Heart left ventricle (tissue), 13 donors: Measurements from ENCODE around the gene SLC35F3.

ENCODE experiments used
- POLR2A ChIP-seq, 2 donors: fragments of 450-650 bp; IDR thresholded peaks; one replicate each; pipeline ENCODE4 v1.6.1; 2017; ENCODE audit warnings: antibody characterized with exemption in 2 of 2, mild to moderate bottlenecking in 2 of 2, moderate library complexity in 2 of 2
- TF ChIP-seq, protein P1 (sequence below), 12 donors: fragments of 200-600 bp; sonication (generic) in 4 of 12; IDR thresholded peaks; one replicate each; pipeline versions ENCODE4 v1.5.0 to v1.8.0; 2018 to 2022; ENCODE audit warnings: antibody characterized with exemption in 12 of 12, mild to moderate bottlenecking in 5 of 12
- donor health status: ischemic (EF 13 %, LVEDD 7.1; RV severe dilation, severe dysfunction).
- donor health status: DM: no; HTN: yes; CAD: no.
- donor health status: DM: no; HTN: no; CAD: no.
- donor health status: ischemic (EF 25% LVEDD 6.9; RV normal size, moderate dysfunction).
- donor health status: ischemic (EF 25% LVEDD 5.7; RV mildly dilated, moderate dysfunction).
- donor health status: ischemic (EF 35%, LVEDD 5.7; RV mildly dilated, moderate dysfunction).
- donor health status: nonischemic (EF 11% LVEDD 7.7; RV severe dilation, severe dysfunction).
- donor health status: DM: yes; HTN: yes; CAD: no.
- donor health status: PGD.
- donor health status: ischemic (EF 29% LVEDD 5.4; RV normal size, mild dysfunction).
- donor health status: nonischemic (EF 23%, LVEDD 6.1; RV moderate dilation, normal function).

DNA sequence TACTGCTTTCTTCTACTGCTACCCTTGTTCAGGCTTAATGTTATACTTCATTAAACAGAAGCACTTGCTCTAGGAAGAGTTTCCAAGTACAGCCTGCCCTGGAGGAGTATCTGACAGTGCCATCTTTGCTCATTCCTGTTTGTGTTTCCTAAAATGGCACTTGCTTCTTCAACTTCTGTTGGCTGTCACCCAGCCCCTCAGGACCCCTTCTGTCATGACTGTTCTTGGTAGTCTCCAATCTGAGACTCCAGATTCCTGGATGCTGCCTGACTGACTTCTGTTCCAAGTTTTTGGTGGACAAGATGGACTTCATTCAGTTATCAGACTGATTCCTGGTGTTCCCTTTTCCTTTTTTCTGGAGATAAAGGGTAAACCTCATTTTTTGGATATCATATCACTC, 104.1 kb downstream of the SLC35F3 start:
- TF ChIP-seq, protein P1, sequence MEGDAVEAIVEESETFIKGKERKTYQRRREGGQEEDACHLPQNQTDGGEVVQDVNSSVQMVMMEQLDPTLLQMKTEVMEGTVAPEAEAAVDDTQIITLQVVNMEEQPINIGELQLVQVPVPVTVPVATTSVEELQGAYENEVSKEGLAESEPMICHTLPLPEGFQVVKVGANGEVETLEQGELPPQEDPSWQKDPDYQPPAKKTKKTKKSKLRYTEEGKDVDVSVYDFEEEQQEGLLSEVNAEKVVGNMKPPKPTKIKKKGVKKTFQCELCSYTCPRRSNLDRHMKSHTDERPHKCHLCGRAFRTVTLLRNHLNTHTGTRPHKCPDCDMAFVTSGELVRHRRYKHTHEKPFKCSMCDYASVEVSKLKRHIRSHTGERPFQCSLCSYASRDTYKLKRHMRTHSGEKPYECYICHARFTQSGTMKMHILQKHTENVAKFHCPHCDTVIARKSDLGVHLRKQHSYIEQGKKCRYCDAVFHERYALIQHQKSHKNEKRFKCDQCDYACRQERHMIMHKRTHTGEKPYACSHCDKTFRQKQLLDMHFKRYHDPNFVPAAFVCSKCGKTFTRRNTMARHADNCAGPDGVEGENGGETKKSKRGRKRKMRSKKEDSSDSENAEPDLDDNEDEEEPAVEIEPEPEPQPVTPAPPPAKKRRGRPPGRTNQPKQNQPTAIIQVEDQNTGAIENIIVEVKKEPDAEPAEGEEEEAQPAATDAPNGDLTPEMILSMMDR (IDR thresholded peaks at IDR 0.05) = no peak
- no peak for TF ChIP-seq POLR2A (IDR thresholded peaks at IDR 0.05)
